Esophagus squamous epithelium (tissue), 4 donors: ENCODE measurements around the gene ARMC9.

Source experiments
- CTCF ChIP-seq, 6 experiments: fragments of 450-650 bp in 4 of 6; fragments of 200-600 bp in 2 of 6; sonication (generic) in 2 of 6; IDR thresholded peaks; one replicate each; pipeline ENCODE4 v1.5.1; 2016 to 2019; ENCODE audit warnings: antibody characterized with exemption in 6 of 6, mild to moderate bottlenecking in 4 of 6, moderate library complexity in 4 of 6
- POLR2A ChIP-seq, 4 donors: fragments of 450-650 bp; IDR thresholded peaks; one replicate each; pipeline ENCODE4 v1.6.1; 2017; ENCODE audit warnings: antibody characterized with exemption in 4 of 4, mild to moderate bottlenecking in 4 of 4, moderate library complexity in 3 of 4

DNA sequence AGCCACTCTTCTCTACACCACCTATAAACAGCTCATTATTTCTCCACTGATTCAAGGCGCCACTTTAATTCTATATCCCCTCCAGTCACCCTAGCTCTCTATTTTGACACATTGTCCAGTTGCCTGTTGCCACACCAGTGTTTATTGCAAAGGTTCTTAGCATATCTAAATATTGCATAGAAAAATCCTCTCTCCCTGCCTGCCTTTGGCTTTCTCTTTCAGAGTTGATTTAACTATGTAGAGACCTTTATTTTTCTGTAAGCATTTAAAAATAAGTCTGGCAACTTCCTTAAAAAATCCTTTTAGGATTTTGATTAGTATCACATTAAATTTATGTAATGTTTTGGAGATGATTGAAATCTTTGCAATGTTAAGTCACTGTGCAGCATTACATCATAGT lies 149.2 kb downstream of the ARMC9 start:
- TF ChIP-seq CTCF (IDR thresholded peaks at IDR 0.05) (no peak), POLR2A (IDR thresholded peaks at IDR 0.05) (no peak)
